ENCODE measurements around the gene KCNH1. TPM values are rescaled to one million over a fixed set of nuclear protein-coding genes. Genes with fewer than 3 reads are reported as not detected.

KCNH1 gene
- total RNA-seq, 1 donor from 2014 or later: 15.5 TPM

DNA sequence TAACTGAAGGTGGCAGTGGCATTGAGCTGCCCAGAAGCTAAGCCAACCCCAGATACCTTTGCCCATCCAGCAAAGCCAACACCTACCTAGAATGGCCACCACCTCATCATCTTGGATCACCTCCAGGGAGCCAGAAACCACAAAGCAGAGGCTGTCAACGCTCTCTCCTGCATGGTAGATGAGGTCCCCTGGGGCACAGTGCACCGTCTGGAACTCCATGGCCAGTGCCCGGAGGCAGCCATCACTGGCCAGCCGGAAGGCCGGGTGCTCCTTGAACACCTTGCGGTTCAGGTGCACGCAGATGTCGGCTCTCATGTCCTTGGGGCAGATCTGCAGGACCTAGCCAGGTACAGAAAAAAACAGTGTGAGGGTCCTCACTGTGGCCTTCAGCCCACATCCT is 336.5 kb downstream of the KCNH1 start:
- Mint-ChIP-seq H3K9me3 (ENCODE audit: unreplicated experiment) (no peaks in the 10 kb centered on the region), H3K4me3 (ENCODE audit: unreplicated experiment) (no peak overlapping the region), H3K4me1 (ENCODE audit: low read depth, unreplicated experiment) (peaks cover 6% of the 10 kb centered on the region), H3K27me3 (ENCODE audit: low read depth, unreplicated experiment) (peaks cover 9% of the 10 kb centered on the region), H3K36me3 (ENCODE audit: low read depth, unreplicated experiment) (peaks cover 24% of the 10 kb centered on the region), H3K27ac (ENCODE audit: unreplicated experiment) (no peak overlapping the region)
- FAIRE-seq (no peak), DNase-seq (ENCODE audit: low read depth) (no peak)
- Histone ChIP-seq H3K36me3 (ENCODE audit: insufficient read depth, low read length) (no peaks in the 10 kb centered on the region), H3K9me3 (ENCODE audit: insufficient read depth, low read depth, low read length) (no peaks in the 10 kb centered on the region), H3K27me3 (ENCODE audit: insufficient read depth, low read length) (no peaks in the 10 kb centered on the region), H3K4me3 (ENCODE audit: insufficient read depth, low read depth, low read length) (no peak overlapping the region), H3K27ac (ENCODE audit: low read depth, low read length) (no peak overlapping the region), H3K4me1 (ENCODE audit: insufficient read depth, low read length) (no peaks in the 10 kb centered on the region), H3K9ac (ENCODE audit: low read length) (no peak overlapping the region), H3K4me2 (ENCODE audit: low read length) (no peak overlapping the region), H4K20me1 (ENCODE audit: insufficient read depth, low read length) (no peaks in the 10 kb centered on the region), H2AFZ (ENCODE audit: low read depth, low read length) (no peak overlapping the region), H3K79me2 (ENCODE audit: insufficient read depth, low read length) (no peaks in the 10 kb centered on the region)
- TF ChIP-seq EZH2 (IDR thresholded peaks at IDR 0.05; ENCODE audit: insufficient read depth, low read length): no peak
- TF ChIP-seq, protein P1, sequence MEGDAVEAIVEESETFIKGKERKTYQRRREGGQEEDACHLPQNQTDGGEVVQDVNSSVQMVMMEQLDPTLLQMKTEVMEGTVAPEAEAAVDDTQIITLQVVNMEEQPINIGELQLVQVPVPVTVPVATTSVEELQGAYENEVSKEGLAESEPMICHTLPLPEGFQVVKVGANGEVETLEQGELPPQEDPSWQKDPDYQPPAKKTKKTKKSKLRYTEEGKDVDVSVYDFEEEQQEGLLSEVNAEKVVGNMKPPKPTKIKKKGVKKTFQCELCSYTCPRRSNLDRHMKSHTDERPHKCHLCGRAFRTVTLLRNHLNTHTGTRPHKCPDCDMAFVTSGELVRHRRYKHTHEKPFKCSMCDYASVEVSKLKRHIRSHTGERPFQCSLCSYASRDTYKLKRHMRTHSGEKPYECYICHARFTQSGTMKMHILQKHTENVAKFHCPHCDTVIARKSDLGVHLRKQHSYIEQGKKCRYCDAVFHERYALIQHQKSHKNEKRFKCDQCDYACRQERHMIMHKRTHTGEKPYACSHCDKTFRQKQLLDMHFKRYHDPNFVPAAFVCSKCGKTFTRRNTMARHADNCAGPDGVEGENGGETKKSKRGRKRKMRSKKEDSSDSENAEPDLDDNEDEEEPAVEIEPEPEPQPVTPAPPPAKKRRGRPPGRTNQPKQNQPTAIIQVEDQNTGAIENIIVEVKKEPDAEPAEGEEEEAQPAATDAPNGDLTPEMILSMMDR (IDR thresholded peaks at IDR 0.05; ENCODE audit: insufficient read depth, low read depth, low read length): no peak

DNA sequence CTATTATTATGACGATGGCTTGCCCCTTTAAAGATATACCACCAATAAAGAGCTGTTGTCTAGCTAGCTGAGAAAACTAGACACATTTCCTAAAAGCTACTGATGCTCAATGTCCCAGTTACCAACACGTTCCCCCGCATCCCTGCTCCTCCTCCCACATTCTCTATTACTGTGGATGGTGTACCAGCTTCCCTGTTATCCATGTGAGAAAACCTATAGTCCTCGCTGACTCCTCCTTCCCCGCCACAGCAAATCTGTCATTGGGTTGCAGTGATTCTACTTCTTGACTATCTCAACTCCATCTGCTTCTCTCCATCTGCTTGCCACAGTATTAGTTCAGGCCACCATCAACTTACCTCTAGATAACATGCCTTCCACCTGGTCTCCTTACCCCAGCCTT is 337.5 kb downstream of the KCNH1 start:
- TF ChIP-seq EZH2 (IDR thresholded peaks at IDR 0.05; ENCODE audit: insufficient read depth, low read length): no peak
- TF ChIP-seq, protein P1 (IDR thresholded peaks at IDR 0.05; ENCODE audit: insufficient read depth, low read depth, low read length): no peak
- Histone ChIP-seq H3K27ac (ENCODE audit: low read depth, low read length) (no peak overlapping the region), H3K4me2 (ENCODE audit: low read length) (no peak overlapping the region), H3K9me3 (ENCODE audit: insufficient read depth, low read depth, low read length) (no peaks in the 10 kb centered on the region), H3K27me3 (ENCODE audit: insufficient read depth, low read length) (no peaks in the 10 kb centered on the region), H3K4me3 (ENCODE audit: insufficient read depth, low read depth, low read length) (no peak overlapping the region), H3K79me2 (ENCODE audit: insufficient read depth, low read length) (no peaks in the 10 kb centered on the region), H3K9ac (ENCODE audit: low read length) (no peak overlapping the region), H2AFZ (ENCODE audit: low read depth, low read length) (no peak overlapping the region), H4K20me1 (ENCODE audit: insufficient read depth, low read length) (no peaks in the 10 kb centered on the region), H3K36me3 (ENCODE audit: insufficient read depth, low read length) (no peaks in the 10 kb centered on the region), H3K4me1 (ENCODE audit: insufficient read depth, low read length) (no peaks in the 10 kb centered on the region)
- FAIRE-seq (no peak), DNase-seq (ENCODE audit: low read depth) (no peak)
- Mint-ChIP-seq H3K9me3 (ENCODE audit: unreplicated experiment) (no peaks in the 10 kb centered on the region), H3K27me3 (ENCODE audit: low read depth, unreplicated experiment) (peaks cover 7% of the 10 kb centered on the region), H3K36me3 (ENCODE audit: low read depth, unreplicated experiment) (peaks cover 24% of the 10 kb centered on the region), H3K4me1 (ENCODE audit: low read depth, unreplicated experiment) (peaks cover 14% of the 10 kb centered on the region), H3K4me3 (ENCODE audit: unreplicated experiment) (no peak overlapping the region), H3K27ac (ENCODE audit: unreplicated experiment) (no peak overlapping the region)

DNA sequence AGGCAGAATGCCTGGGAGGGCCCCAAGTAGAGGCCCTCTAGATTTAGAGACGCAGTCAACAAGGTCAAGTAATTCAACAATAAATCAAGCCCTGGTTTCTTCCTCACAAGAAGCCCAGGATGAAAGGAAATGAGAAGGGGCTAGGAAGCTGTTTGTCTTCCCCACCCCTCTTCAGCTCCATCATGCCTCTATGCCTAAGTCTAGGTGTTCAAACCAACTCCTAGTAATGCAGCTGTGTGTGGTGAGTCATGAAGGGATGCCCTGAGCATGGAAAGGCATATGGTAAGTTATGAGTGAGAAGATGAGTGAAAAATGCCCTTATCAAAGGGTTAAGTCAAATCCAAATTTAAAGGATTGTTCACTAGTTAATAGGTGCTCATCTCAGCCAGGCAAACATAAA is 339.5 kb downstream of the KCNH1 start:
- H3K4me1 Mint-ChIP-seq (ENCODE audit: low read depth, unreplicated experiment): peaks cover 19% of the 10 kb centered on the region
- H3K9ac ChIP-seq (ENCODE audit: low read length): no peak overlapping the region
- H3K36me3 Mint-ChIP-seq (ENCODE audit: low read depth, unreplicated experiment): peaks cover 11% of the 10 kb centered on the region
- no peaks in the 10 kb centered on the region for H3K36me3 ChIP-seq (ENCODE audit: insufficient read depth, low read length)
- no peaks in the 10 kb centered on the region for H3K9me3 ChIP-seq (ENCODE audit: insufficient read depth, low read depth, low read length)
- no peak overlapping the region for H3K4me3 Mint-ChIP-seq (ENCODE audit: unreplicated experiment)
- FAIRE-seq: no peak
- no peaks in the 10 kb centered on the region for H3K9me3 Mint-ChIP-seq (ENCODE audit: unreplicated experiment)
- DNase-seq (ENCODE audit: low read depth): no peak
- TF ChIP-seq EZH2 (IDR thresholded peaks at IDR 0.05; ENCODE audit: insufficient read depth, low read length): no peak
- TF ChIP-seq, protein P1 (IDR thresholded peaks at IDR 0.05; ENCODE audit: insufficient read depth, low read depth, low read length): no peak
- H3K27ac Mint-ChIP-seq (ENCODE audit: unreplicated experiment): no peak overlapping the region
- H3K79me2 ChIP-seq (ENCODE audit: insufficient read depth, low read length): no peaks in the 10 kb centered on the region
- H3K27ac ChIP-seq (ENCODE audit: low read depth, low read length): no peak overlapping the region
- peaks cover under 1% of the 10 kb centered on the region for H3K27me3 Mint-ChIP-seq (ENCODE audit: low read depth, unreplicated experiment)
- no peak overlapping the region for H3K4me2 ChIP-seq (ENCODE audit: low read length)
- no peaks in the 10 kb centered on the region for H4K20me1 ChIP-seq (ENCODE audit: insufficient read depth, low read length)
- H3K27me3 ChIP-seq (ENCODE audit: insufficient read depth, low read length): no peaks in the 10 kb centered on the region
- H3K4me1 ChIP-seq (ENCODE audit: insufficient read depth, low read length): no peaks in the 10 kb centered on the region
- no peak overlapping the region for H3K4me3 ChIP-seq (ENCODE audit: insufficient read depth, low read depth, low read length)
- H2AFZ ChIP-seq (ENCODE audit: low read depth, low read length): no peak overlapping the region

Data from astrocyte (in vitro differentiated cells and primary cell).